ENCODE data around the gene OR5AL1.

GRCh38 chr11:56412396-56412795 lies at the start of gene OR5AL1:
- no peak for TF ChIP-seq EZH2phosphoT487 (IDR thresholded peaks at IDR 0.05; ENCODE audit: borderline replicate concordance)
- TF ChIP-seq CTCF (conservative IDR thresholded peaks at IDR 0.05; ENCODE audit: low read length) = no peak

Measured in Loucy (cell line).